GM19324 (cell line): ENCODE measurements around the gene B4GALT2.

Source experiments
- ATAC-seq: cut with Tn5 transposase; IDR thresholded peaks from one replicate; pipeline ENCODE4 v1.9.1; 2021; ENCODE audit warnings: mild to moderate bottlenecking, moderate library complexity; ENCODE audit not compliant: unreplicated experiment, low FRiP score

Gene B4GALT2

GRCh38 chr1:43946236-43947060 is 32.6 kb upstream of the B4GALT2 start, which contains the start of gene IPO13:
Gene IPO13 (plus strand): TSS chr1:43946950. CDS start chr1:43947601, 651 bp downstream.
- peak; percentile 94 for ATAC-seq

- no peak for ATAC-seq
These were observed 31.7 kb upstream of the B4GALT2 start for GRCh38 chr1:43947061-43947873.

GRCh38 chr1:43947874-43948437 is 31.1 kb upstream of the B4GALT2 start:
- ATAC-seq = no peak

- ATAC-seq = no peak
These were observed 29.3 kb upstream of the B4GALT2 start for GRCh38 chr1:43949678-43950077.

GRCh38 chr1:43951021-43951985 is 27.7 kb upstream of the B4GALT2 start:
- no peak for ATAC-seq

- ATAC-seq = no peak
These were observed 26.2 kb upstream of the B4GALT2 start for GRCh38 chr1:43952731-43953346.

- ATAC-seq = no peak
These were observed 25.6 kb upstream of the B4GALT2 start for GRCh38 chr1:43953361-43953760.

GRCh38 chr1:43954036-43954435 is 25.0 kb upstream of the B4GALT2 start:
- no peak for ATAC-seq

- no peak for ATAC-seq
These were observed 22.8 kb upstream of the B4GALT2 start for GRCh38 chr1:43956234-43956633.

GRCh38 chr1:43957407-43958040 is 21.5 kb upstream of the B4GALT2 start:
- no peak for ATAC-seq

GRCh38 chr1:43958351-43959255 is 20.4 kb upstream of the B4GALT2 start:
- no peak for ATAC-seq

- ATAC-seq = no peak
These were observed 18.2 kb upstream of the B4GALT2 start for GRCh38 chr1:43960798-43961197.

GRCh38 chr1:43961692-43962091 is 17.3 kb upstream of the B4GALT2 start:
- no peak for ATAC-seq

GRCh38 chr1:43962324-43962723 is 16.7 kb upstream of the B4GALT2 start:
- ATAC-seq = no peak

GRCh38 chr1:43963006-43963405 is 16.0 kb upstream of the B4GALT2 start:
- no peak for ATAC-seq

GRCh38 chr1:43963890-43964289 is 15.1 kb upstream of the B4GALT2 start:
- no peak for ATAC-seq

- ATAC-seq = no peak
These were observed 13.7 kb upstream of the B4GALT2 start for GRCh38 chr1:43965316-43965715.

GRCh38 chr1:43968348-43968948 is 10.6 kb upstream of the B4GALT2 start:
- no peak for ATAC-seq
